GM10266 (cell line): ENCODE results near the gene PLEKHF1.

Experiments used
- DNase-seq: peaks from one replicate; pipeline ENCODE4 v3.0.0; 2012; ENCODE audit errors: extremely low spot score
- CTCF ChIP-seq: IDR thresholded peaks from 2 replicates; pipeline ENCODE4 v1.5.1; 2012; ENCODE audit warnings: mild to moderate bottlenecking, low read depth; ENCODE audit not compliant: control insufficient read depth, insufficient read depth; ENCODE audit errors: missing control alignments

Gene PLEKHF1

GRCh38 chr19:29628661-29629385 is 36.4 kb upstream of the PLEKHF1 start:
- no peak for DNase-seq
- TF ChIP-seq CTCF: no peak

GRCh38 chr19:29629836-29630534 is 35.3 kb upstream of the PLEKHF1 start:
- no peak for TF ChIP-seq CTCF
- DNase-seq: no peak

GRCh38 chr19:29630655-29631054 is 34.6 kb upstream of the PLEKHF1 start:
- TF ChIP-seq CTCF: no peak
- no peak for DNase-seq

- TF ChIP-seq CTCF: no peak
- no peak for DNase-seq
Measured at GRCh38 chr19:29631450-29631849, 33.8 kb upstream of the PLEKHF1 start.

GRCh38 chr19:29634002-29634401 is 31.3 kb upstream of the PLEKHF1 start:
- TF ChIP-seq CTCF: no peak
- no peak for DNase-seq

GRCh38 chr19:29634423-29635130 is 30.7 kb upstream of the PLEKHF1 start:
- no peak for DNase-seq
- no peak for TF ChIP-seq CTCF
